NCI-H526 (cell line): Measurements from ENCODE around the gene LBH.
A peak's percentile ranks its signal among the peaks of the same experiment; 100 is the strongest.

Experiments used
- DNase-seq, 2 experiments: peaks; one replicate each; lab custom pipeline; 2025; lab: John Stamatoyannopoulos, UW

Gene LBH

GRCh38 chr2:30217644-30218337 lies 13.5 kb upstream of the LBH start:
- peak; percentile 57 to 78 for DNase-seq

GRCh38 chr2:30218338-30218713 lies 13.0 kb upstream of the LBH start:
- no peak for DNase-seq

GRCh38 chr2:30218814-30219213 lies 12.5 kb upstream of the LBH start:
- no peak for DNase-seq

GRCh38 chr2:30219886-30220875 lies 11.2 kb upstream of the LBH start:
- no peak for DNase-seq

GRCh38 chr2:30221531-30221930 lies 9.8 kb upstream of the LBH start:
- DNase-seq, result no peak

- DNase-seq, result no peak
Measured at GRCh38 chr2:30222031-30222430, 9.3 kb upstream of the LBH start.

- no peak for DNase-seq
Measured at GRCh38 chr2:30222636-30223360, 8.5 kb upstream of the LBH start.

- DNase-seq, result no peak
Measured at GRCh38 chr2:30223413-30223874, 7.9 kb upstream of the LBH start.

GRCh38 chr2:30224151-30224550 lies 7.2 kb upstream of the LBH start:
- no peak for DNase-seq

GRCh38 chr2:30225131-30225762 lies 6.1 kb upstream of the LBH start:
- DNase-seq, result no peak

GRCh38 chr2:30226144-30227032 lies 4.9 kb upstream of the LBH start:
- DNase-seq, result no peak

GRCh38 chr2:30229596-30229995 lies 1.7 kb upstream of the LBH start:
- DNase-seq, result no peak

- peak in 1 of 2 experiments; percentile 51 for DNase-seq
Measured at GRCh38 chr2:30230497-30231211, 680 bp upstream of the LBH start.

GRCh38 chr2:30231996-30232800 lies 864 bp downstream of the LBH start:
- DNase-seq, result peak; percentile 18 to 64

- no peak for DNase-seq
Measured at GRCh38 chr2:30232801-30233130, 1.4 kb downstream of the LBH start.

- DNase-seq, result no peak
Measured at GRCh38 chr2:30233271-30234009, 2.1 kb downstream of the LBH start.

- DNase-seq, result peak in 1 of 2 experiments; percentile 26
Measured at GRCh38 chr2:30234180-30234971, 3.0 kb downstream of the LBH start.
